ENCODE results near the gene TBATA.

DNA sequence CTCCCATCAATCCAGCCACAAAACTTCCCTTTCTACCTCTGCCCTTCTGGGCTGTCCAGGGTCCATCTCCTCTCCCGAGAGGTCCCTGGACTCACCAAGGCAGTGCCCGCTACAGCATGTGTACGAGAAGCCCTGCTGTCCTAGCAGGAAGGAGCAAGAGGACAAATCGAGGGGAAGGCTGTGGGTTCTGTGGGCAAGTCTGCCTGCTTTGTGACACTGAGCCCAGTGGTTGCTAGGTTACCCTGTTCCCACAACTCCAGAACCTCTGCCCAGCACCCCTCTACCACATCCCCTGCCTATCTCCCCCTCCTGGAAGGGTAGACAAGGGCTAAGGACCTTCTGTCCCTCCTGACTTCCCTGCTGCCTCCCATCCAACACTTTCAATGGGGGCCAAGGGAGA, at the start of gene TBATA:
- TF ChIP-seq, protein P1, sequence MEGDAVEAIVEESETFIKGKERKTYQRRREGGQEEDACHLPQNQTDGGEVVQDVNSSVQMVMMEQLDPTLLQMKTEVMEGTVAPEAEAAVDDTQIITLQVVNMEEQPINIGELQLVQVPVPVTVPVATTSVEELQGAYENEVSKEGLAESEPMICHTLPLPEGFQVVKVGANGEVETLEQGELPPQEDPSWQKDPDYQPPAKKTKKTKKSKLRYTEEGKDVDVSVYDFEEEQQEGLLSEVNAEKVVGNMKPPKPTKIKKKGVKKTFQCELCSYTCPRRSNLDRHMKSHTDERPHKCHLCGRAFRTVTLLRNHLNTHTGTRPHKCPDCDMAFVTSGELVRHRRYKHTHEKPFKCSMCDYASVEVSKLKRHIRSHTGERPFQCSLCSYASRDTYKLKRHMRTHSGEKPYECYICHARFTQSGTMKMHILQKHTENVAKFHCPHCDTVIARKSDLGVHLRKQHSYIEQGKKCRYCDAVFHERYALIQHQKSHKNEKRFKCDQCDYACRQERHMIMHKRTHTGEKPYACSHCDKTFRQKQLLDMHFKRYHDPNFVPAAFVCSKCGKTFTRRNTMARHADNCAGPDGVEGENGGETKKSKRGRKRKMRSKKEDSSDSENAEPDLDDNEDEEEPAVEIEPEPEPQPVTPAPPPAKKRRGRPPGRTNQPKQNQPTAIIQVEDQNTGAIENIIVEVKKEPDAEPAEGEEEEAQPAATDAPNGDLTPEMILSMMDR (IDR thresholded peaks at IDR 0.05) = no peak
- no peak for TF ChIP-seq POLR2A (IDR thresholded peaks at IDR 0.05)

Measured in right lobe of liver (tissue), 4 donors.